HPDE6-E6E7 (cell line): ENCODE data around the gene TIAM1.

ENCODE experiments used
- DNase-seq: peaks from one replicate; pipeline ENCODE4 v3.0.0; 2011; ENCODE audit warnings: missing footprints; ENCODE audit errors: extremely low spot score

The TIAM1 gene

DNA sequence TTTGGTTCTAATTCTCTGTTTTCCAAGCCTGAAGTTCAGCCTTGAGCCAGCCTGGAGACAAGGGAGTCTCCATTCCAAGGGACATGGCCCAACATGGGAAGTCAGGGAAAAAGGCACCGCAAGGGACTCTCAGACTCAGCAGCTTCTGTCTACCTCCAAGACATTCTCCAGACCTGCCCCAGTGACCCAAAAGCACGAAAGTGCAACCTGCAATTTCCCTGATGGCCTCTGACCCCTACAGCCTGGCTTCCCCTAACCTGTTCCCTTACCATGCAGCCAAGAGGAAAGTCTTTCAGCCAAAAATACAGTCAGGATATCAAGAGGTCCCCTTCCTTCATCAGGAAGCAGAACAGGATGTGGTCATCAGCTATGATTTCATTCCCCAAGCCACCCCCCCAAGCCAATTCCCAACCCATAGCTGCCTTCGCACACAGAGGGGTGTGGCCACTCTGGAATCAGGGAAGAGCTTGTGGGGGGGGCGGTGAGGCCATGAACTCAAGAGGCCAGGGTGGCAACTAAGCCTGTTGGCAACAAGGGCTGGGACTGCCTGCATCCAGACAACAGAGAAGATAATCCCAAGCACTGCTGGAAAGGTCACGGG is 59.2 kb downstream of the TIAM1 start:
- no peak for DNase-seq

DNA sequence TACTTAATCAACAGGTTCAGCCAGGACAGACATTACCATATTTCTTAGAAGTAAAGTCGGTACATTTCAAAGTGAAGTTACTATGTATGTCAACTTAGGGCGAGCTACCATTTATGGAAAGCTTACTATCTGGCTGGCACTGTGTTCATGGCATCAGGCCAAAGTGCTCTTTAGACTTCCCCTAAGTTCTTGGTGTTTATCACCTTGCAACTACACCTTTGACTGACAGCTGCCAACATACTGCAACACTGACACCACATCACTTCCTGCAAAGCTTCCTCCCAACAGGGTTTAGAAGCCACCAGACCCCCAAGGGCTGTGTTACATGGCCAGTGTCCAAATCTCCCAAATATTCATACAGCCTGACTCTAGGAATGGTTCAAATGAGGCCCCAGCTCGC is 61.0 kb downstream of the TIAM1 start:
- DNase-seq = no peak

DNA sequence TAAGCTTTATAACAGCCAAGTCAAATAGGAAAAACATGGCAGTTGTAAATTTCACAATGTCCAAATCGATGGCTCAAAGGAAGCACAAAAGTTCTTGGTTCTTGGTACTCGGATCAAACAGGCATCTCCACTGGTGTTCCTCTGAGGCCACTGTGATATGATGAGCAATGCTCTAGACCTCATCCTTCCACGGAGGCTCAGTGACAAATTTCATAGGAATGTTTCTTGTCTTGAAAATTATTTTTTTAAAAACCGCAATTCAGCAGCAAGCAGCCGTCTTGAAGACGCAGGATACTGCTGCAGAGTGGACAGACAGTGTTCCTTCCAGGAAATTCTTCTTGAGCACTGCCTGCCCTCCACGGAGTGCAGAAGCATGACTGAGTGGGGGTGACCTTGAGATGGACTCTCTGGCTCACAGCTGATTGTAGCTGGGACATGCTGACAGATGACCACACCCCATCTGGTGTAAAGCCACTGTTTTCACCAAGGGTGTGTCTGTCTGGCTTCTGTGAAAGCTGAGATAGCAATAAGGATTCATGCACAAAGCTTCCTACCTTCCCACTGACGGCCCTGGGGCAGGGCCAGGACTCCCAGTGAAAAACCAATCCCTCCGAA is 61.9 kb downstream of the TIAM1 start:
- no peak for DNase-seq

DNA sequence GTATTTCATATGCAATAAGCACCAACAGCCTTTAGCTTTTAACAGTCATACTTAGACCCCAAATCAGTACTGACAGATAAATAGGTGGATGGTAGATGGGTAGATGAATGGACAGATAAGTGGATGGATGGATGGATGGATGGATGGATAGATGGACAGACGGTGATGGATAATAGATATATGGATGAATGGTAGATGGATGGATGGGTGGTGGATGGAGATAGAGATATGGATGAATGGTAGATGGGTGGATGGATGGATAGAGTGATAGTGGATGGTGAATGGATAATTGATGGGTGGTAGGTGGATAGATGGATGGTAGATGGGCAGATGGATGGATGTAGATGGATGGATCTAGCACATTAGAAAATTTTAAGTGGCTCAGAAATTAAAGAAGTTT is 62.5 kb downstream of the TIAM1 start:
- DNase-seq = no peak

DNA sequence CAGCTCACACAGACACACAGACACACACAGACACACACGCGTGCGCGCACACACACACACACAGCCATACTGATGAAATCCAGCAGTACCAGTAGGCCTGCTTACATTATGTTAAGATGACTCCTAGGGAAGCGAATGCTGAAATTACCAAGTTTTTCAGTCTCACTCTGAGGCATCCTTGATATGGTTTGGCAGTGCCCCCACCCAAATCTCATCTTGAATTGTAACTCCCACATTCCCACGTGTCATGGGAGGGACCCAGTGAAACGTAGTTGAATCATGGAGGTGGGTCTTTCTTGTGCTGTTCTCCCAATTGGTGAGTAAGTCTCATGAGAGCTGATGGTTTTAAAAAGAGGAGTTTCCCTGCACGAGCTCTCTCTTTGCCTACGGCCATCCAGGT is 64.1 kb downstream of the TIAM1 start:
- no peak for DNase-seq

DNA sequence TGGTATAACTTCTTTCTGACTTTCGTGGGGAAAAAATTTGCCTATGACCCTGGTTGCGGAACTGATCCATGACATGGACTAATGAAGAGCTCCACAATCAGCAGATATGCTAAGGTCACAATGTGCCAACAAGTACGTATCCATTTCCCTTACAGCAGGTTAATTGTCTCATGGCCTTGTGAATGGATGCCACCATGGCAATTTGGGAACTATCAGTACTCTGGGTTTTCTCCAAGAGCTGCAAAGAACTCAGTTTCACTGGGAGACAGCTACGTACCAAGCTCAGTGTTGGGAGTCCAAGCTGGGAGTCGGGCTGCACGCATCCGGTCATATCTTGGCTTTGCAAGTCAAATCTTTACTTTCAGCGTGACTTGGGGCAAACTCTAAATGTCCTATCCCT is 64.8 kb downstream of the TIAM1 start:
- DNase-seq = no peak

DNA sequence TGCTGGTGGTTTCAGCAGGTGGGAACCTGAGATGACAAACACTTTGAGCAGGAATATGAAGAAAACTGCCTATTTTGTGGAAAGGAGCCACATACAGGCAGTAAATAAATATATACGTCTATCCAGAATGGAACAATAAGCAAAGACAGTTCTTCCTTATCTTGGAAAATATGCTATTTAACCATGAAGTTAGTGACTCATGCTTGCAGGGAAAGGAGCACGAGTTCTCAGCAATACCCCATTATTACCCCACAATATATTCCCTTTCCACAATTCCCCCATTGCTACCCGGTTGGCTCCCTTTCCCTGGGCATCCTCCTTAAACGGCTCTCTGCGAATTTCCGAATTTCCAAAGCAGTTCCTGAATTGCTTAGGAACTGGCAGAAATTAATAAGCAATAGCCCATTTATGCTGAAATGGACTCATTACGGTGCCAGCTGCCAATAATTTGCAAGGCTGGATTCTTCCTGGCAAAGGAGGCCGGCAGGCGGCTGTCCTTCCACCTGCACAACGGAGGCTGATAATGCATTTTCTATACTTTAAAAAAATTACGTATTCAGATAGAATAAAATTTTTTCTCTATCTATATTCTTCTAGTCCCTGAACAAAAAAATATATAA is 65.4 kb downstream of the TIAM1 start:
- DNase-seq = no peak

DNA sequence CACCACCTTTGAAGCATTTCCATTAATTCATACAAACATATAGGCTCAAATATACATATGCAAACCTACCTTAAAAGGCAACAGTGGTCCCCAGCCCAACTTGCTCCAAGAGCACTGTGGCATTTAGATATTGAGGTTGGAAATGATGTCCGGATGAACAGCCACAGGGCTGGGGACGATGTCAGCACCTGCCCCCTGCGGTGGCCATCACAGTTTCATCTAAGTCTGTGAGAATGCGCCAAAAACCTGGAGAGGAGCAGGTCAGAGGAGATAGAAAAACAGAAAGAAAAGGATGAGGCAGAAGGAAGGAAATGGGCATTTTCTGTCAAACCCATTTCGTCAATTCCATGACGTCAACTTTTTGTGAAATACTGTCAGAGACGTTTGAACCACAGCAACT is 67.4 kb downstream of the TIAM1 start:
- DNase-seq = no peak

DNA sequence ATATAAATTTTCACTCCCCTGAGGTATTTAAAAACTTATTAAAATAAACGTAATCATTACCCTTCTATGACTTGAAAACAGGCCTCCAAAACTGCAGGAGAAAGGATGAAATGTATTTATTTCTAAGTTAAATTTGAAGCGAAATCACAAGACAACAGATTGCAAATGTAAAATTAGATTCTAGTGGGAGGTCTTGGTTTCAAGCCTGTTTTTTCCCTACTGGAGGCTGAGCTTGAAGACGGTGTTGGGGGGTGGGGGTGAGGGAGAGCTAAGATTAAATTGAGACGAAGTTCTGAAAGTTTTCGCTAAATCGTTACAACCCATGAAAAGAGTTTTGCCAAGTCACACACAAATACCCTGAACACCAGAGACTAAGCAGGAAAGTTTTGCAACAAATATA is 68.2 kb downstream of the TIAM1 start:
- no peak for DNase-seq

DNA sequence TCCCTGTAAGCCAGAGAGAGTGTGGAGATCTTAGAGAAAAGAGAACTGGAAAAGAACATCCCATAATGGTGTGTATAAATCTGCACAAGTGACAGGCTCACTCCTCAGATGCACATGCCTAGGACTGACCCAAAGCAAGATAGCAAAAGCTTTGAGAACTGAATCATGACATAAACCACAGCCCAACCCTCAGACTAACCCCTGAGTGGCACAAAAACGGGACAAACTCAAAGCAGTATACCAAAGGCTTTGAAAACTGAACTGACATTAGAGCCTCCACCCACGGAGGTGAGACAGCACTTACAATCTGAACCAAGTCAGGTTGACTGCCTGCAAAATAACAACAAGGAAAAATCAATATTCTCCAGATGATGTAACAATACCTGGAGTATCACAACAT is 70.8 kb downstream of the TIAM1 start:
- no peak for DNase-seq

DNA sequence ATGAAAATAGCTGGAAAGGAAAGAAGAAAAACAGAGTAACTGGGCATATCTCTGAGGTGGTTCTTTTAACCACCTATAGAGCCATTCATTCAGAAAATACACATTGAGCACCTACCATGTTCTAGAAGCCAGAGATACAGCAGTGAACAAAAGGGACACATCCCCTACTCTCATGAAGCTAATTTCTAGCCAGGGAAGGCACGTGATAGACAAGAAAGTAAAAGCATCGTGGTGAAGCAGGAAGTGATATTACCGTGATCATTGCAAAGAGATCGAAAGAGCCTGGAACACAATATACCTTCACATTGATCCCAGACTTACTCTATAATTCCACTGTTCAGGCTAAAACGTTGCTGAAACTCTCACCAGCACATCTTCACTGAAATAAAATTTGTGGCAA is 76.0 kb downstream of the TIAM1 start:
- DNase-seq = no peak

DNA sequence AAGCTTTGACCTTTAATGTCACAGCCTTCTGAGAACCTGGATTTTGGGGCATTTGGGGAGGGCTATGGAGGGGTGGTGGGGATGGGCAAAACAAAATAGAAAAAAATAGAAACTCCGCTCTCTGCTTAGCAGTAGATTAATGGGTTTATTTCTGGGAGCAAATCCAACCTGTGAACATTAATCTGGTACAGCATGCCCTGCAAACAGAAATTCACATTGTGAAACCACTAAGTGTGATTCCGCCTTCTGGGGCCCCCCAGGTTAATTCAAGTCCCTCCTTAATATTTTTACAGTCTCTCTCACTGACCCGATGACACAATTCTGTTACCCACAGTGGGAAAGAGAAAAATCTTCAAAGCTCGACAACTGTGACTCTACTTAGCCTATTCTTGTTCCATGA is 76.4 kb downstream of the TIAM1 start:
- DNase-seq = no peak

DNA sequence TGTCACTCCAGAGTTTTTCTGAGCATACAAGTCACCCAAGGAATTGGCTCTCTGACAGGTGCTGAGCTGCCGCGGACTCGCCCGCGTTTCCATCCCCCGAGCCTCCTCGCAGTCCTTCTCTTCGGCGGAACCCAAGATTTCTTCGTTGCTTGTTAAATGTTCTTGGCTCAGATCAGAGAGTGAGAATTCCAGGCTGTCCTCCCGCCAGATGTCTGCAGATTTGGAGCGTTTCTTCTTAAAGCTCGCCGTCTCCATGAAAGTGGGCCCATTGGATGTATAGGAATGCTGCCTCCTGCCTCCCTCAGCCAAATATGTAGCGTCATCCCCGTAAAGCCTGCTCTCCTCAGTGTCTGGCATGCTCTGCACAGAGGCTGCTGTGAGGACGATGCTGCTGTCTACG is 77.8 kb downstream of the TIAM1 start:
- DNase-seq = no peak

DNA sequence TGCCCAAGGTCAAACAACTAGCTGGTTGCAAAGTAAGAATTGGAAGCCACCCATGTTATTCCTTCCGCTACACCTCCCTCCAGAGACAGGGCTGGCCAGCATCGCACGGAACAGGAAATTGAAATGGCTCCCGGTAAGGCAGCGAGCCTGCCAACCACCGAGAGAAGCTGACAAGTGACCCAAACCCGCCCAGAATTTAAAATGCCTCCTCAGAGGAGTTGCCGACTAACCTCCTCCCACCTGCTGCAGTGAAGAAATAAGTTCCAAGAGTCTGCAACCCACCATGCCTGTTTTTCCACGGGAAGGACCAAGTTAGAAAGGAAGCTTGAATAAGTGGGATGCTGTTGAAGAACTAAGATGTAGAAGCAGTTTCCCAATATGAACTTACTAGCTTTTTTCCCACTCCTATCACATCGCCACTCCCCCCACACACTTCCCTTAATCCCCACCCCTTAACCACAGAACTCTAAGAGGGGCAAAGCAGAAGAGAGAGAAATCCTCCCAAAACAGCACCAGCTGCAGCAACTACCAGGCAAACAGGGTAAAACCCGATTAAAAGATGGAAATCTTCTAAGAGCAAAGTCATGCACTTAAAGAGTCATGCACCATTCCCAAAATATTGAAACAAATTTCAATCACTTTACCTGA is 78.6 kb downstream of the TIAM1 start:
- no peak for DNase-seq

DNA sequence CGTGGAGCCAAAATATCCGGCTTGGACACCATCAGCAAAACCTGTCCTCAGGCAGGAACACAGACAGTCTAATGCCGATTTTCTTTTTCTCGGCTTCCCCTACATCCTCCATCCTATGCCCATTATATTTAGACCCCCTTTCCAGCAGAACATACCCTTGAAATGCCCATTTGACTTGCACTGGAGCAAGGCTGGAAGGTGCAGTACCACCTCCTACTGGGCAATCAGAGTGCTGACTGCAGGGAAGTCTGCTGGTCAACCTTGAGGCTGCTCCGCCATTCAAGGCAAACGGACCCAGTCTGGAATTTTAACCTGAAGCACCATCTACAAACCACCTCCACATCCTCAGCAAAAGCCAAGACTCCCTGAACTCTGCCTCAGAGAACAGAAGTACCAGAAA is 79.5 kb downstream of the TIAM1 start:
- no peak for DNase-seq

DNA sequence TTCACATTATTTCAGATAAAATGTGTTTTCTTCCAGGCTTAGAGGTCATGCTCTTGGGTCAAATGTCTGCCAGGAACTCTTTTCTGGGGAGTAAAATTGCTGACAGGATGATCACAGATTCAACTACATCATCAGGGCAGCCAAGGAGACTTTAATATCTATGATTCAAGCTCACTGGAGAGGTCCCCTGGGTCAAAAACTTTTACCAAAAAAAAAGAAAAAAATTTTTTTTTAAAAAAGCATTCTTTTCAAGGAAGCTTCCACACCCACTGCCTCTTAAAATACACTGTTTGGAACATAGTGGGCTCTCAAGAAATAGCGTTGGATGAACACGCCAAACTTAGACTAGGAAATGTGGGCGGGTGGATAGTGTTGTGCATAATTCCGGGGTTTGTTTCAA is 81.3 kb downstream of the TIAM1 start:
- no peak for DNase-seq

DNA sequence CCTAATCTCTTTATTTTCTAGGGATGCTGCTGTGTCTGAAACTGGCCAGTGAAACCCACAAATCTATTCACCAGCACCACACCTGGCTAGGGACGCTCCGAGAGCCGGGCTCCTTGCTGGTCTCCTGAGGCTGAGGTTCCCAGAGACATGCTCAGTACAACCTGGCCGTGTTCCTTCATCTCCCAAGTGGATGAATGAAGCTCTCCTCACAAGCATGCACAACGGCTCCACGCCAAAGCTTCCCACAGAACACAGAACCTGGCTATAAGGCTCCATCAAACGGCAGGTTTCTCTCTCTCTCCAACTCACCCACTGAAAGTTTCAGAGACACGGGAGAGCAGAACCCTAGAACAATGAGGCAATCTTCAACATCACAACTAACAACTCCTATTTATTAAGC is 82.3 kb downstream of the TIAM1 start:
- DNase-seq = no peak

DNA sequence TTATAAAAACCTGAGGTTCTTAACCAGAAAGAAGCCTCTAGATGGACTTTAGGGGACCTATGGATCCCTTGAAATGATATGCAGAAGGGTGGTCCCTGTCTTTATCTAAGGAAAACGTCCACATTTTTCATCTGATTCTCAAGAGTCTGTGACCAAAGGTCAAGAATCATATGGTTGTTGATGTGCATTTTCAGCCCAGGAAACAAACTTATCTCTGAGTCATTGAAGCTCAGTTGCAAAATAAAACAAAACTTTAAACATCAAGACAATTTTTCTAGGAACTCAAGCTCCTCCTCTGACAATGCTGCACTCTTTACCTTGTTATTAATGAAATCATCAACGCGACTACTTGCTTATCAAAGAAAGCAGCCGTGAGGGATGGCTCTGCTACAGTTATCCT is 83.3 kb downstream of the TIAM1 start:
- no peak for DNase-seq

DNA sequence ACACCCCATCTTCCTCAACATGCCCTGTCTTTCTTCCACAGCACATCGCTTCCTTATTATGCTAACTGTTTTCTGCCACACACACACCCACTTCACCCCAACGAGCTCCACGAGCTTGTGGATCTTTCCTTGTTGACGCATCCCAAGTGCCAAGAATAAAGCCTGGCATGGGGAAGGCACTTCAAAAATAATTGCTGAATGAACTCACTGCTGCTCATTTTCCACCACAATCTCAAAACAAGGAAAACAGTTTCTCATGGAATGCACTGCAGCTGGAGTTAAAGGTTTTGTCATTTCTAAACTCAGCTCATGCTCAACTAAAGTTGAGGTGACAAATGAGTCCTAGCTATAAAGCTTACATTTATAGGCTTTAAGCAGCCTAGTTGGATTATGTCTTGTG is 86.0 kb downstream of the TIAM1 start:
- no peak for DNase-seq

DNA sequence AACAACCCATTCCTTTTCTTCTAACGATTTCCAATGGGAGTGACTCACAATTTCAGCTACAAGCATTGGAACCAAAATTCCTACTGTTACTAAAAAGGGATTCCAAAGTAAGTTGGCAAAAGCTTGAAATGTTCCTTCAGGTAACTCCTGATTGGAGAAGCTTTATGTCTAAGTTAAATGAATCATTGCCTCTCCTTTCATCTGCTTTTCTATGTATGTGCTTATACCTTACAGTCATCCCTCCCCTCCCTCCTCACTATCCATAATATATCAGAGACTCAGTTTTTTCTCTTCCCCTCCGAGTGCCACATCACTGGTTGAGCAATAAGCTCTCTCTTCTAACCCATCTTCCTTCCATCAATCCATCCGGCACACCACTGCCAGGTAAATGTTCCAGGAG is 86.8 kb downstream of the TIAM1 start:
- DNase-seq = no peak

DNA sequence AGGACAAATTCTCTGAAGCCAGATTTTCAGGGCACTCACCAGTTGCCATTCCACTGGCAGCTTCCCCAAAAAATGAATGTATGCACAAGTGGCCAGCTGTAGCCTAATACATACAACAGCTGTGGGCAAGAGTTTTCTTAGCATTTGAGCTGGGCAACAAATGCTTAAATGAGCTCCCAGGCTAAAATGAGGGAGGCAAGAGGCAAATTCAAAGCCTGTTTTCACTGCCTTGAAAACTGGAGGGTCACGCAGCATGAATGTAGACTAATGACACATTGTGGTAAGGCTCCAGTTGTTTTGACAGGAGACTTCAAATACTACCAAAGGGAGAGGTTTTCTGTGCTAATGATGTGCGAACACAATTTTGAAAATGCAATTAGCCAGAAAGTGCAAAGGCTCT is 88.2 kb downstream of the TIAM1 start:
- no peak for DNase-seq

DNA sequence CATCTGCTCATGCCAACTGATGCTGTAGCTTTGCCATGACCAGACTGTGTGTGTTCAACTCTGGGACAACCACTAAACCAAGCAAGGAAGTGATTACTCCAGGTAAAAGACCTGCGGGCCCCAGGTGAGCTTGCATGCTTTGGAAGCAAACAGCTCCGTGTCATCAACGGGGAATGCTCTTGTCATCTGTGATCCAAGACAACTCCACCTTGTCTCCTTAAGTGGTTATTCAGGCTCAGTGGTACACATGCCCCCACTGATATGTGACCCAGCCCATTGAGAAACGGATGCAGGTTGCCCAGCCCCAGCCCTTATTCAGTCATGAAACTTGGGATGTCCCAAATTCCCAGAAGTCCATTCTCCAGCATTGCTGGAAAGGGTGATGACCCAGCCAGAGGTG is 89.0 kb downstream of the TIAM1 start:
- DNase-seq = no peak

DNA sequence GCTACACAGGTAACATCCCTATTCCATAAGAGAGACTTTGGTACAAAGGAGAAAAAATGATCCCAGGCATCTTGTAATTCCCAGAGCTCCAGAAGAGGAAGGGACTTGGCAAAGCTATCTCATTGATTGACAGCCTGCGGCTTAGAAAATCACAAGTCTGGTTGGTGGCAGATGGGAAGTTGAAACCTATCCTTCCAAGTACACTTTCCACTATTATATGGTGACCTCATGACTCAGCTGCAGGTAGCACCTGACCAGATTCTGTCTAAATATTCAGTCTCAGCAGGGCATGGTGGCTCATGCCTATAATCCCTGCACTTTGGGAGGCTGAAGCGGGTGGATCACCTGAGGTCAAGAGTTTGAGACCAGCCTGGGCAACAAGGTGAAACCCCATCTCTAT is 89.9 kb downstream of the TIAM1 start:
- DNase-seq = no peak
